Peyer's patch (tissue), 4 donors: ENCODE measurements around the gene ZNF609.

Experiments
- POLR2A ChIP-seq, 2 donors: fragments of 450-650 bp; IDR thresholded peaks; one replicate each; pipeline ENCODE4 v1.5.1; 2017; ENCODE audit warnings: antibody characterized with exemption in 2 of 2, mild to moderate bottlenecking in 2 of 2, moderate library complexity in 2 of 2
- TF ChIP-seq, protein P1 (sequence below), 6 experiments: fragments of 450-650 bp in 4 of 6; fragments of 200-600 bp in 2 of 6; sonication (generic) in 1 of 6; IDR thresholded peaks; one replicate each; pipeline ENCODE4 v1.5.1; 2017 to 2019; ENCODE audit warnings: antibody characterized with exemption in 6 of 6, mild to moderate bottlenecking in 3 of 6, moderate library complexity in 1 of 6

DNA sequence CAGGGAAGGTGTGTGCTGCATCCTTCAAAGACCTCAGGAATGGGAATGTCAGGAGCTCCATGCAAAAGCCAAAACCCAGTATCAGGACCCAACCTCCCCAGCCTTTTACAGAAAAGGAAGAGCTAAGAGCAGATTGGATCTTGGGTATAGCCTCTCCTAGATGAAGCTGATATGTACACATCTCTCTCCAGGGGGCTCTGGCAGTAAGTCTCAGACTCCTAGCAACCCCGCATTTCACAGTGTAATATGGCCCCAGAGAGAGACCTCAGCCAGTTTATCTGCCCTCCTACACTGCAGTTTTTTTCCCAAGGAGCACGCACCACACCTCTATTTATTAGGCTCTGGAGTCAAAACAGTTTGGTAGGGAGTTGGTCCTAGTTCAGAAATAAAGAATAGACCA, 226.8 kb downstream of the ZNF609 start:
- TF ChIP-seq, protein P1, sequence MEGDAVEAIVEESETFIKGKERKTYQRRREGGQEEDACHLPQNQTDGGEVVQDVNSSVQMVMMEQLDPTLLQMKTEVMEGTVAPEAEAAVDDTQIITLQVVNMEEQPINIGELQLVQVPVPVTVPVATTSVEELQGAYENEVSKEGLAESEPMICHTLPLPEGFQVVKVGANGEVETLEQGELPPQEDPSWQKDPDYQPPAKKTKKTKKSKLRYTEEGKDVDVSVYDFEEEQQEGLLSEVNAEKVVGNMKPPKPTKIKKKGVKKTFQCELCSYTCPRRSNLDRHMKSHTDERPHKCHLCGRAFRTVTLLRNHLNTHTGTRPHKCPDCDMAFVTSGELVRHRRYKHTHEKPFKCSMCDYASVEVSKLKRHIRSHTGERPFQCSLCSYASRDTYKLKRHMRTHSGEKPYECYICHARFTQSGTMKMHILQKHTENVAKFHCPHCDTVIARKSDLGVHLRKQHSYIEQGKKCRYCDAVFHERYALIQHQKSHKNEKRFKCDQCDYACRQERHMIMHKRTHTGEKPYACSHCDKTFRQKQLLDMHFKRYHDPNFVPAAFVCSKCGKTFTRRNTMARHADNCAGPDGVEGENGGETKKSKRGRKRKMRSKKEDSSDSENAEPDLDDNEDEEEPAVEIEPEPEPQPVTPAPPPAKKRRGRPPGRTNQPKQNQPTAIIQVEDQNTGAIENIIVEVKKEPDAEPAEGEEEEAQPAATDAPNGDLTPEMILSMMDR (IDR thresholded peaks at IDR 0.05) = no peak
- no peak for TF ChIP-seq POLR2A (IDR thresholded peaks at IDR 0.05)
